Subcutaneous adipose tissue (tissue), 4 donors: Measurements from ENCODE around the gene ARHGEF33. TPM values are rescaled to one million over a fixed set of nuclear protein-coding genes. Genes with fewer than 3 reads are reported as not detected.

Experiments used
- CTCF ChIP-seq: fragments of 450-650 bp; IDR thresholded peaks from one replicate; pipeline ENCODE4 v1.5.1; 2016; ENCODE audit warnings: low read depth, mild to moderate bottlenecking, control low read depth, antibody characterized with exemption, moderate library complexity
- total RNA-seq, 4 donors: library from RNA; depleted of rRNA; stranded (reverse); fragments of >200 nt; gene quantifications; one replicate each; pipeline ENCODE4 v1.1.0, GENCODE V29; 2016

Gene ARHGEF33
- total RNA-seq, 4 donors from 2014 or later, result 0.38 to 3.1 (median 1.1) TPM

GRCh38 chr2:38932586-38932985 is 42.9 kb downstream of the ARHGEF33 start:
- no peak for TF ChIP-seq CTCF

DNA sequence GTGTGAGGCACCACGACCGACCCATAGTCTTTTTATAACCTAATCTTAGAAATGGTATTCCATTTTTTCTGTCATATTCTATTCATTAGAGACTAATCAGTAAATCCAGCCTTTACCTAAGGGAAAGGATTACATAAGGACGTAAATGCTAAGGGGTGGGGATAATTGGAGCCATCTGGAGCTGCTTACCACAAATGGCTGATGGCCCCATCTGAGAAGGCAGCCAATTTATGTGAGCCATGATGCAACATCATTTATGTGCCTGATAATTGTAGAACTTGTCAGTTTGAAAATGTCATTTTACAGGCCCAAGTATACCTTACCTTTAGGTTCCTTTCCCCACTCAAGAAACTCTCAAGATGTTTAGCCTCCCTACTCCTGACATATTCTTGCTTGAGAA is 44.0 kb downstream of the ARHGEF33 start:
- no peak for TF ChIP-seq CTCF

- no peak for TF ChIP-seq CTCF
Measured at GRCh38 chr2:38934742-38935141, 45.1 kb downstream of the ARHGEF33 start.

DNA sequence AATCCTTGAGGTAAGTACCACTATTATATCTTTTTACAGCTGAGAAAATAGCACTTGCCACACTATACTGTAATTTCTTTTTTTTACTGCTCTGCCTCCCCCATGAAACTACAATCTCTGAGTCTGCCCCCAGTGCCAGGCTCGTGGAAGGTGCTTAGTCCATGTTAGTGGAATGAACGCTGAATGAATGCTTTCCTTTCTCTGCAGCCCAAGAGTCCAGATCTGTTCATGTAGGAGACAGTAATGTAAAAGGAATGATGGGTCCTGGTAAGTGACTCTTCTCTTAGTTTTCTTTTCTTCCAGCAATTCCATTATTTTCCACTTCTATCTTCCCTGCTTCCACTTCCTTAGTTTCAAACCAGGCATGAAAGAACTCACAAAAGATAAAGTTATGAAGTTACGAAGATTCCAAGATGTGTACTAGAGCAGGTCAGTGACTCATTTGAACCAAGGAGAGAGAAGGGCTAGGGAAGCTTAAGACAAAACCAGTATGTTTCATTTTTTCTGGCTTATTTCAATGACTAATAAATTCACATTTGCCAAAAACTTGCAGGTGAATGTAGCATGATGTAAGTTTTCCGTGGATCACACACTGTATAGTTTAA is 46.0 kb downstream of the ARHGEF33 start:
- TF ChIP-seq CTCF, result no peak

DNA sequence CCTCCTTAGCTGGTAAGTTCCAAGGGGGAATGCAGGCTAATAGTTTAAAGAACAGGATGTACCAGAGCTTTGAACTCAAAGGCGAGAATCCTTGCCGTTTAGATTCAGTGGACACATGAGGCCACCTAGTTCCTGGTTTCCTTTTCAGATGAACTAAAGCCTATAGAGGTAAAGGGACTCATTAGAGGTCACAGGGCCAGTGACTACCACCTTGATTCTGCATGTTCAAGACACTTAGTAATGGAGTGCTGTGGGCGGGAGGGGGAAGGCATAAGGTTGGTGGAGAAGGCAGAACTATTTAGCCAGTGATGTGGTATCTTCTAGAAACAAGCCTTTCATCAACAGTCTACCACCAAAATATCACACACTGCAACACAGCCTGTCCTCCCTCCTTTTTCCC is 47.9 kb downstream of the ARHGEF33 start:
- TF ChIP-seq CTCF, result no peak

DNA sequence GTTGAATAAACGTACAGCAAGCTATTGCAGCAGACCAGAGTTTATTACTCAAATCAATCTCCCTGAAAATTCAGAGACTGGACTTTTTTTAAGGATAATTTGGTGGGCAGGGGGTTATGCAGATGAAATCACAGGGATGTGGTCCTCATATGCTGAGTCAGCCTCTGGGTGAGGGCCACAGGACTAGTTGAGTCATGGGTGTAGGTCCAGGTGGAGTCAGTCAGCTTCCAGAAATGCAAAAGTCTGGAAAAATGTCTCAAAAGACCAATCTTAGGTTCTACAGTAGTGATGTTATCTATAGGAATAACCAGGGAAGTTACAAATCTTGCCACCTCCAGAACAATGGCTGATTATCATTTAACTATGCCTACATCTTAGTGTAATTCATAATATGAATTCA is 51.1 kb downstream of the ARHGEF33 start:
- TF ChIP-seq CTCF, result no peak

- no peak for TF ChIP-seq CTCF
Measured at GRCh38 chr2:38943784-38944183, 54.1 kb downstream of the ARHGEF33 start.
